Loucy (cell line): Measurements from ENCODE around the gene ABHD14A.

Experiments used
- H2AFZ ChIP-seq: fragments of 200-600 bp; sonication (generic); 2 replicates; pipeline ENCODE4 v1.6.0; 2016; ENCODE audit warnings: antibody characterized with exemption, mild to moderate bottlenecking, low read length, moderate library complexity
- H3F3A ChIP-seq: fragments of 200-600 bp; 2 replicates; pipeline ENCODE4 v1.6.0; 2016; ENCODE audit warnings: antibody characterized with exemption, low read depth, mild to moderate bottlenecking
- H3K27me3 ChIP-seq: fragments of 200-600 bp; sonication (generic); 2 replicates; pipeline ENCODE4 v1.6.1; 2014; ENCODE audit warnings: low read length, mild to moderate bottlenecking; ENCODE audit not compliant: insufficient read depth, poor library complexity, severe bottlenecking
- H3K36me3 ChIP-seq: fragments of 200-600 bp; sonication (generic); 2 replicates; pipeline ENCODE4 v1.6.1; 2016; ENCODE audit warnings: low read length; ENCODE audit not compliant: insufficient read depth
- H3K4me1 ChIP-seq: fragments of 200-600 bp; sonication (generic); 2 replicates; pipeline ENCODE4 v1.5.1; 2014; ENCODE audit warnings: low read length, mild to moderate bottlenecking; ENCODE audit not compliant: insufficient read depth, poor library complexity, severe bottlenecking
- H3K4me2 ChIP-seq: fragments of 200-600 bp; sonication (generic); 2 replicates; pipeline ENCODE4 v1.6.0; 2014; ENCODE audit warnings: antibody characterized with exemption, low read length, low read depth, mild to moderate bottlenecking; ENCODE audit not compliant: poor library complexity, severe bottlenecking
- H3K4me3 ChIP-seq: fragments of 200-600 bp; sonication (generic); 2 replicates; pipeline ENCODE4 v1.5.1; 2014; ENCODE audit warnings: low read length, mild to moderate bottlenecking, mixed read lengths; ENCODE audit not compliant: poor library complexity, severe bottlenecking
- H3K79me2 ChIP-seq: fragments of 200-600 bp; sonication (generic); 2 replicates; pipeline ENCODE4 v1.6.1; 2014; ENCODE audit warnings: low read length; ENCODE audit not compliant: insufficient read depth
- H3K9ac ChIP-seq: fragments of 200-600 bp; sonication (generic); 2 replicates; pipeline ENCODE4 v1.6.0; 2014; ENCODE audit warnings: mild to moderate bottlenecking, low read depth, low read length, moderate library complexity; ENCODE audit not compliant: poor library complexity, severe bottlenecking
- H3K9me2 ChIP-seq: fragments of 200-600 bp; sonication (generic); replicated peaks from 2 replicates; pipeline ENCODE4 v1.6.1; 2016; ENCODE audit warnings: low read depth, low read length, mixed read lengths
- H3K9me3 ChIP-seq: fragments of 200-600 bp; sonication (generic); 2 replicates; pipeline ENCODE4 v1.6.1; 2014; ENCODE audit warnings: mild to moderate bottlenecking, antibody characterized with exemption, low read length, low read depth; ENCODE audit not compliant: insufficient read depth
- H4K20me1 ChIP-seq: fragments of 200-600 bp; sonication (generic); 2 replicates; pipeline ENCODE4 v1.6.0; 2014; ENCODE audit warnings: antibody characterized with exemption, low read length, mild to moderate bottlenecking; ENCODE audit not compliant: insufficient read depth, poor library complexity, severe bottlenecking
- CTCF ChIP-seq: fragments of 200-600 bp; sonication (generic); conservative IDR thresholded peaks from 2 replicates; pipeline ENCODE4 v1.5.1; 2014; ENCODE audit warnings: mild to moderate bottlenecking, antibody characterized with exemption, low read length
- EZH2phosphoT487 ChIP-seq: fragments of 200-600 bp; IDR thresholded peaks from 2 replicates; pipeline ENCODE4 v1.6.1; 2018; ENCODE audit warnings: antibody characterized with exemption, mild to moderate bottlenecking, moderate library complexity, borderline replicate concordance

The ABHD14A gene

GRCh38 chr3:52026041-52026440 lies 51.2 kb downstream of the ABHD14A start:
- Histone ChIP-seq H2AFZ (no peak overlapping the region), H3K4me2 (no peak overlapping the region), H3K4me1 (peaks cover 8% of the 10 kb centered on the region), H3K27me3 (no peaks in the 10 kb centered on the region), H3K9me3 (no peaks in the 10 kb centered on the region), H3F3A (no peaks in the 10 kb centered on the region), H3K9ac (no peak overlapping the region), H3K9me2 (no peaks in the 10 kb centered on the region), H3K79me2 (no peaks in the 10 kb centered on the region), H3K36me3 (no peaks in the 10 kb centered on the region), H4K20me1 (no peaks in the 10 kb centered on the region), H3K4me3 (no peak overlapping the region)
- TF ChIP-seq EZH2phosphoT487 (no peak), CTCF (no peak)

DNA sequence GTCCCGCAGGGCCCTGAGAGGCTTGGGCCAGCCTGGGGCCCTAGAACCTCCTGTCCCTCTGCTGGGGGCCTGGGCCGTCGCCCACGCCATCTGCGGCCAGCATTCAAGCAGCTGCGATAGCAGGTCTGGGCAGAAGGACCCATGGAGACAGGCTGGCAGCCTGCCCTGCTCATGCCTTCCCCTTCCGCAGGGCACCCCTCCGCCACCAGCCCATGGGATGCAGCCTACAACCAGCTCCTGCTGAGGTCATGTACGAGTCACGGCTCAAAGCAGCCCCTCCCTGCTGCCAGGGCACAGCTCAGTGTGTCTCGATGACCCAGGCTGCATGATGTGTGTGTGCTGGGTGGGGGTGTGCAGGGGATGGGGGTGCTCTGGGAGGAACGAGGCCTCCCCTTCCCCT lies 53.7 kb downstream of the ABHD14A start:
- no peaks in the 10 kb centered on the region for H3K27me3 ChIP-seq
- H3F3A ChIP-seq: no peaks in the 10 kb centered on the region
- TF ChIP-seq CTCF (no peak), EZH2phosphoT487 (no peak)
- H4K20me1 ChIP-seq: no peaks in the 10 kb centered on the region
- H3K4me2 ChIP-seq: no peak overlapping the region
- no peak overlapping the region for H3K9ac ChIP-seq
- no peak overlapping the region for H3K4me3 ChIP-seq
- no peaks in the 10 kb centered on the region for H3K9me3 ChIP-seq
- H3K79me2 ChIP-seq: no peaks in the 10 kb centered on the region
- H3K9me2 ChIP-seq: no peaks in the 10 kb centered on the region
- H3K4me1 ChIP-seq: peaks cover 4% of the 10 kb centered on the region
- H2AFZ ChIP-seq: no peak overlapping the region
- no peaks in the 10 kb centered on the region for H3K36me3 ChIP-seq

DNA sequence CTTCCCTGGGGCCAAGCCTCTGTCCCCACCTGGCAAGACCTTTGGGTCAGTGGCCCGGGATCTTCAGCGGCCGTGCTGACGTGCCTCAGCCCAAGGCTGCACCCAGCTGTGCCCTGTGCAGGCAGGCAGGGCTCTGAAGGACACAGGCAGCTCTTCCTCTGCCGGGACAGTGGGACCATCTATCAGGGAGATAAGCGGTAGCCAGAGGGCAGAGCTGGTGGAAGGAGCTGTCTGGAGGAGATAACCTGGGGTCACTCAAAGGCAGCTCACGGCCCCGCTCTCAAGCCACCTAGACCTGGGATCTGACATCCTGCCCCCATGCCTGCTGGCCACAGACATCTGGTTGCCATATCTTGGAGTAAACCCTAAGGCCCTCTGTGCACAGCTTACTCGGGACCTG lies 54.2 kb downstream of the ABHD14A start:
- no peaks in the 10 kb centered on the region for H4K20me1 ChIP-seq
- H3K4me3 ChIP-seq: no peak overlapping the region
- no peaks in the 10 kb centered on the region for H3K9me2 ChIP-seq
- H3K79me2 ChIP-seq: no peaks in the 10 kb centered on the region
- H3F3A ChIP-seq: no peaks in the 10 kb centered on the region
- no peak overlapping the region for H3K9ac ChIP-seq
- H3K9me3 ChIP-seq: no peaks in the 10 kb centered on the region
- no peaks in the 10 kb centered on the region for H3K27me3 ChIP-seq
- H3K4me1 ChIP-seq: no peaks in the 10 kb centered on the region
- TF ChIP-seq EZH2phosphoT487: no peak
- no peak for TF ChIP-seq CTCF
- no peak overlapping the region for H3K4me2 ChIP-seq
- H2AFZ ChIP-seq: no peak overlapping the region
- no peaks in the 10 kb centered on the region for H3K36me3 ChIP-seq
